VCaP (cell line): Measurements from ENCODE around the gene ZC3H18.

Experiments
- H3K27ac ChIP-seq: fragments of 450-650 bp; 2 replicates; pipeline ENCODE4 v1.5.1; 2017
- TF ChIP-seq, protein P1 (sequence below): fragments of 450-650 bp; conservative IDR thresholded peaks from 2 replicates; pipeline ENCODE4 v1.5.1; 2017; ENCODE audit warnings: mild to moderate bottlenecking, moderate library complexity

Gene ZC3H18

GRCh38 chr16:88566158-88566557 lies 4.0 kb upstream of the ZC3H18 start:
- TF ChIP-seq, protein P1, sequence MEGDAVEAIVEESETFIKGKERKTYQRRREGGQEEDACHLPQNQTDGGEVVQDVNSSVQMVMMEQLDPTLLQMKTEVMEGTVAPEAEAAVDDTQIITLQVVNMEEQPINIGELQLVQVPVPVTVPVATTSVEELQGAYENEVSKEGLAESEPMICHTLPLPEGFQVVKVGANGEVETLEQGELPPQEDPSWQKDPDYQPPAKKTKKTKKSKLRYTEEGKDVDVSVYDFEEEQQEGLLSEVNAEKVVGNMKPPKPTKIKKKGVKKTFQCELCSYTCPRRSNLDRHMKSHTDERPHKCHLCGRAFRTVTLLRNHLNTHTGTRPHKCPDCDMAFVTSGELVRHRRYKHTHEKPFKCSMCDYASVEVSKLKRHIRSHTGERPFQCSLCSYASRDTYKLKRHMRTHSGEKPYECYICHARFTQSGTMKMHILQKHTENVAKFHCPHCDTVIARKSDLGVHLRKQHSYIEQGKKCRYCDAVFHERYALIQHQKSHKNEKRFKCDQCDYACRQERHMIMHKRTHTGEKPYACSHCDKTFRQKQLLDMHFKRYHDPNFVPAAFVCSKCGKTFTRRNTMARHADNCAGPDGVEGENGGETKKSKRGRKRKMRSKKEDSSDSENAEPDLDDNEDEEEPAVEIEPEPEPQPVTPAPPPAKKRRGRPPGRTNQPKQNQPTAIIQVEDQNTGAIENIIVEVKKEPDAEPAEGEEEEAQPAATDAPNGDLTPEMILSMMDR: no peak
- H3K27ac ChIP-seq: no peak overlapping the region

DNA sequence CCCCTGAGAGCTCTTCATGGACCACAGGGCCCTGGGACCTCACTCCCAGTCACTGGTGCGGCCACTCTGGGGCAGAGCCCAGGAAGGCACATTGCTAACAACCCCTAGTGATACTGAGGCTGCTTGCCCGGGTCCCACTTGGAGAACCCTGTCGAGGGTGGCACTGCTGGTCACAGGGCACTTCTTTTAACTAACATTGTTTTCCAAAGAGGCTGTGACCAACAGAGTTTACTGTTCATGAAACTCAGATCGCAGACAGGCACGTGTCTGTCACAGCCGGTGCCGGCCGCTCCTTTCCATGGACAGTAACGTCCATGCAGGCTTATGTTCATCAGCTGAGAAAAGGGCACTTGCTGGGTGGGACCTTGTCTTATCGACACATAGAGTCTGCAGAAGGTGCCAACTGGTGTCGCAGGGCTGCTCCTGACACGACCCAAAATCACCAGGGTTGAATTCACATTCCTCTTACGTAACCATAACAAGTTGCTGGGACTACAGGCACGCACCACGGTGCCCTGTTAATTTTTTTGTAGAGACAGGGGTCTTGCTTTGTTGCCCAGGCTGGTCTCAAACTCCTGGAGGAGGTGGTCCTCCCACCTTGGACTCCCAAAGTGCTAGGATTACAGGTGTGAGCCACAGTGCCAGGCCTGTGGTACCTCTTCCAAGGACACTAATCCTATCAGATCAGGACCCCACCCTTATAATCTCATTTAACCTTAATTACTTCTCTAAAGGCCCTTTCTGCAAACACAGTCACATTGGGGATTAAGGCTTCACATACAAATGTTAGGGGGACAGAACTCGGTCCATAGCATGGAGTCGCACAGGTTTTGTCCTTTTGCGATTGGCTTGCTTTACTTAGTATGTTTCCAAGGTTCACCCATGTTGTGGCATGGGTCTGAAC lies 1.2 kb upstream of the ZC3H18 start:
- TF ChIP-seq, protein P1: no peak
- peak overlapping the region; percentile 44; the same call in 1 of the 2 replicates for H3K27ac ChIP-seq

GRCh38 chr16:88569614-88569984 lies 604 bp upstream of the ZC3H18 start:
- peak overlapping the region; percentile 44; the same call in 1 of the 2 replicates for H3K27ac ChIP-seq
- TF ChIP-seq, protein P1: no peak

GRCh38 chr16:88570691-88571092 lies 489 bp downstream of the ZC3H18 start:
- peak overlapping the region; percentile 49; the same call in 1 of the 2 replicates for H3K27ac ChIP-seq

GRCh38 chr16:88575251-88575650 lies 5.0 kb downstream of the ZC3H18 start:
- H3K27ac ChIP-seq: no peak overlapping the region
- TF ChIP-seq, protein P1: no peak

More at GRCh38 chr16:88570691-88571092, 489 bp downstream of the ZC3H18 start:
- TF ChIP-seq, protein P1: no peak

DNA sequence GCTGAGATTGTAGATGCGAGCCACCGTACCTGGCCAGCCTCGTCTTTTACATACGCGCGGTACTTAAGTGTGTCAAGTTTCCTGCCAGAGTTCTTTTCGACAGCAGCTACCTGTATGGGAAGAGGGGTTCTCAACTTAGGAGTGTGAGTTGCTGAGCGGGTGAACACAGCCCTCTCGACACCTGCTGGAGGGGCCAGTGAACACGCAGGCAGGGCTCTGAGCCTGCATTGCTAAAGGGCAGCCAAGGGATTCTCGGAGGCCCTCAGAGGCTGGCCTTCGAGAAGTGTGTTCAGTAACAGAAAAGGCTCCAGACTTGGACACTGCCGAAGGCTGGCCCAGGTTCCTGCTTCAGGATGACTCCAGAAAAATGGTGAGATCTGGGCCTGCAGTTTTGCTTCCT lies 6.1 kb downstream of the ZC3H18 start:
- TF ChIP-seq, protein P1: no peak
- H3K27ac ChIP-seq: no peak overlapping the region

- TF ChIP-seq, protein P1: no peak
- H3K27ac ChIP-seq: no peak overlapping the region
Measured at GRCh38 chr16:88577166-88577565, 7.0 kb downstream of the ZC3H18 start.
